Measurements from ENCODE around the gene KRIT1. TPM values are rescaled to one million over a fixed set of nuclear protein-coding genes. Genes with fewer than 3 reads are reported as not detected.

Gene KRIT1
- total RNA-seq, 2 donors from 2014 or later: 53.4 to 98.4 TPM

GRCh38 chr7:92289321-92289720 is 43.6 kb upstream of the KRIT1 start:
- H3K36me3 ChIP-seq: no peaks in the 10 kb centered on the region
- TF ChIP-seq CTCF (IDR thresholded peaks at IDR 0.05): no peak
- no peak for TF ChIP-seq POLR2A (IDR thresholded peaks at IDR 0.05)
- TF ChIP-seq POLR2AphosphoS5 (IDR thresholded peaks at IDR 0.05): no peak
- H3K4me3 ChIP-seq: no peak overlapping the region
- DNase-seq (ENCODE audit: low spot score): no peak
- no peak overlapping the region for H3K27ac ChIP-seq
- intact Hi-C loops (cut with DNase I): no loop called here
- no peaks in the 10 kb centered on the region for H3K27me3 ChIP-seq (replicated peaks; ENCODE audit: insufficient read depth)
- no peaks in the 10 kb centered on the region for H3K9me3 ChIP-seq
- 92% methylated on average over 2 of the region's 2 CpGs for WGBS
- no peaks in the 10 kb centered on the region for H3K4me1 ChIP-seq (replicated peaks)

DNA sequence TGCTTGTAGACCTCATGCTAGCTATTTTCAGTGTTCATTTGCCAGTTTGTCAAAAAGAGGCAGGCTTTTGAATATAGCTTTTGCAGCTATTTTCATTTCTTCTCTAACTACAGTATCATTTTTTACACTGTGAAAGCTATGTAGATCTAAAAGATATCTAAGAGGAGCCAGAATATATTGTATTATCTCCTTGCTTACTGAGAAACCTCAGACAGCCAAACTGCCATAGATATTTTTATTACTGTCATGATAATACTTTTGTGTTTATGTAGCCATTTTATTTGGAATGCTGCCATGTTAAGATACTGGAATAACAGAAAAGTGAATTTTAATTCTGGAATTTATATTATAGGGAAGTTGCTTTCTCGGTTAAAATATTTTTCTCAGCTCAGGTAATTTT is 37.2 kb upstream of the KRIT1 start:
- no peak overlapping the region for H3K27ac ChIP-seq
- intact Hi-C loops (cut with DNase I): no loop called here
- no peak for TF ChIP-seq CTCF (IDR thresholded peaks at IDR 0.05)
- TF ChIP-seq POLR2AphosphoS5 (IDR thresholded peaks at IDR 0.05): no peak
- no peak for TF ChIP-seq POLR2A (IDR thresholded peaks at IDR 0.05)
- no peak overlapping the region for H3K4me3 ChIP-seq
- 73% methylated on average over 1 of the region's 1 CpG for WGBS
- no peak for DNase-seq (ENCODE audit: low spot score)
- H3K27me3 ChIP-seq (replicated peaks; ENCODE audit: insufficient read depth): no peaks in the 10 kb centered on the region
- H3K36me3 ChIP-seq: no peaks in the 10 kb centered on the region
- H3K4me1 ChIP-seq (replicated peaks): peaks cover 7% of the 10 kb centered on the region
- no peaks in the 10 kb centered on the region for H3K9me3 ChIP-seq

DNA sequence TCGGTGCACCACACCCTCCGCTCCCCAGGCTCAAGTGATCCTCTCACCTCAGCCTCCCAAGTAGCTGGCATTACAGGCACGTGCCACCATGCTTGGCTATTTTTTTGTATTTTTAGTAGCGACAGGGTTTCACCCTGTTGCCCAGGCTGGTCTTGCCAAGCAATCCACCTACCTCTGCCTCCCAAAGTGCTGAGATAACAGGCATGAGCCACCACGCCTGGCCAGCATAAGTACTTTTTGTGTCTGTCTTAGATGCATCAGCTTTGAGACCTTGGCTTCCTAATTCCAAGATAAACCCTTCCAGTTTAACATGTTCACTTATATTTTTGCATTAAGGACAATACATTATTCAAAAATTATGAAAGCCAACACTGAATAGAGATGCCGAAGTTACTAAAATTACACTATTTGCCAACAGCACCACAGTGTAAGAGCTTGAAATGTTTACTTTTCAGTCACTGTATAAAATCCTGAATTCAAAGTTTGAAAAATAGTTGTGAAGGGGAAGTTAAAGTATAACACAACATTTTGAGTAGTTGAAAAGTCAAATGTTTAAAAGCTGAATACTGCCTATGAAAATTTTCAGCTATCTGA is 36.6 kb upstream of the KRIT1 start:
- Histone ChIP-seq H3K9me3 (no peaks in the 10 kb centered on the region), H3K36me3 (no peaks in the 10 kb centered on the region), H3K27ac (no peak overlapping the region), H3K27me3 (replicated peaks; ENCODE audit: insufficient read depth) (no peaks in the 10 kb centered on the region), H3K4me1 (replicated peaks) (peaks cover 7% of the 10 kb centered on the region), H3K4me3 (no peak overlapping the region)
- 85% methylated on average over 6 of the region's 6 CpGs for WGBS
- TF ChIP-seq CTCF (IDR thresholded peaks at IDR 0.05) (no peak), POLR2A (IDR thresholded peaks at IDR 0.05) (no peak), POLR2AphosphoS5 (IDR thresholded peaks at IDR 0.05) (no peak)
- DNase-seq (ENCODE audit: low spot score): no peak
- intact Hi-C loops (cut with DNase I): no loop called here

- no peak overlapping the region for H3K4me3 ChIP-seq
- no peaks in the 10 kb centered on the region for H3K36me3 ChIP-seq
- TF ChIP-seq POLR2AphosphoS5 (IDR thresholded peaks at IDR 0.05) (no peak), POLR2A (IDR thresholded peaks at IDR 0.05) (no peak), CTCF (IDR thresholded peaks at IDR 0.05) (no peak)
- intact Hi-C loops (cut with DNase I): no loop called here
- H3K9me3 ChIP-seq: no peaks in the 10 kb centered on the region
- H3K27me3 ChIP-seq (replicated peaks; ENCODE audit: insufficient read depth): no peaks in the 10 kb centered on the region
- no peak overlapping the region for H3K27ac ChIP-seq
- WGBS: 100% methylated on average over 2 of the region's 2 CpGs
- no peak for DNase-seq (ENCODE audit: low spot score)
- H3K4me1 ChIP-seq (replicated peaks): peaks cover 7% of the 10 kb centered on the region
These were observed 35.3 kb upstream of the KRIT1 start for GRCh38 chr7:92281031-92281430.

DNA sequence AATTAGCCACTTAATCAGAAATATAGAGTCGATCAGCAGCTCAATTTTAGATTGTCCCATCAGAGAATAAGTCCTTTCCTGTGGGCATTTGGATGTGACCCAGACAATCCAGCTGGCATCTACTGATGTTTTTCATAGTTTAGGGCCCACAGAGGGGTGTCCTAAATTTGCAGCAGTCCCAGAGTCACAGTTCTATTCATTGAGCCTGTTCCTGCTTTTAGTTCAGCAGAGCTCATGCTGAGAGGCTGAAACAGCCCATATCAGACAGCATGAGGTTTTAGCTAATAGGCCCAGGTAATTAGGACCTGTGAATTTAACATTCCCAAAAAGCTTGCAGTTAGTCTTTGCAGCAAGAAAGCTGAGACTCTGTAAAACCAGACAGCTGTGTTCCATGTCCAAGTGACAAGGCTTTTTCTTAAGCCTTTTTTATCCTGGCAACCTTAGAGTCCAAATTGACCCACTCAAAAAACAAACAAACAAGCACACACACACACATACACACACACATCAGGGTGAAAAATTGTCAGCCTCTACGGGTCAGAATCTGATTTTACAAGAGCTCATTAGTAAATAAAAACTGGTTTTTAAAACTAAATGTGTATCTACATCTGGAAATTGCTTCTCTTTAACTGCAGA is 33.8 kb upstream of the KRIT1 start:
- Histone ChIP-seq H3K4me1 (replicated peaks) (peaks cover 7% of the 10 kb centered on the region), H3K9me3 (no peaks in the 10 kb centered on the region), H3K27ac (no peak overlapping the region), H3K4me3 (no peak overlapping the region), H3K36me3 (no peaks in the 10 kb centered on the region), H3K27me3 (replicated peaks; ENCODE audit: insufficient read depth) (no peaks in the 10 kb centered on the region)
- intact Hi-C loops (cut with DNase I): no loop called here
- no peak for TF ChIP-seq POLR2A (IDR thresholded peaks at IDR 0.05)
- no peak for TF ChIP-seq CTCF (IDR thresholded peaks at IDR 0.05)
- TF ChIP-seq POLR2AphosphoS5 (IDR thresholded peaks at IDR 0.05): no peak
- WGBS: 44% methylated on average over 2 of the region's 2 CpGs
- DNase-seq (ENCODE audit: low spot score): no peak

Measured in prostate gland (tissue), 2 donors.